Pons (tissue), 1 donor: Measurements from ENCODE around the gene DIPK2B.

Experiments
- DNase-seq: peaks from one replicate; pipeline ENCODE4 v3.0.0-alpha.2; 2016; ENCODE audit warnings: low spot score

The DIPK2B gene

GRCh38 chrX:45157647-45158046, 43.0 kb downstream of the DIPK2B start:
- DNase-seq, result no peak

- DNase-seq, result no peak
Observed at GRCh38 chrX:45154462-45154861, 46.2 kb downstream of the DIPK2B start.

- DNase-seq, result no peak
Observed at GRCh38 chrX:45154033-45154360, 46.7 kb downstream of the DIPK2B start.
